Fibroblast of villous mesenchyme (primary cell): ENCODE data around the gene ALAS1. TPM values are rescaled to one million over a fixed set of nuclear protein-coding genes. Genes with fewer than 3 reads are reported as not detected.
A peak's percentile ranks its signal among the peaks of the same experiment; 100 is the strongest.
"Not testable (repeated sequence)": the region's sequence is repeated elsewhere in the genome, so short reads cannot be mapped to it uniquely, and the experiment has no call there.

Experiments
- DNase-seq: peaks from one replicate; pipeline ENCODE4 v3.0.0-alpha.2; 2010; ENCODE audit warnings: low read depth
- H3K4me3 ChIP-seq: 2 replicates; pipeline ENCODE4 v1.5.1; 2011; ENCODE audit warnings: low read depth, mild to moderate bottlenecking, low read length
- total RNA-seq: library from RNA; depleted of rRNA; stranded (reverse); fragments of >200 nt; gene quantifications from 2 replicates; pipeline ENCODE4 v1.2.3, GENCODE V29; 2012
- TF ChIP-seq, protein P1 (sequence below): IDR thresholded peaks from 2 replicates; pipeline ENCODE4 v1.5.1; 2012; ENCODE audit warnings: low read depth, mild to moderate bottlenecking, low read length; ENCODE audit not compliant: insufficient read depth

The ALAS1 gene
- total RNA-seq, 1 donor, result 52.2 TPM

DNA sequence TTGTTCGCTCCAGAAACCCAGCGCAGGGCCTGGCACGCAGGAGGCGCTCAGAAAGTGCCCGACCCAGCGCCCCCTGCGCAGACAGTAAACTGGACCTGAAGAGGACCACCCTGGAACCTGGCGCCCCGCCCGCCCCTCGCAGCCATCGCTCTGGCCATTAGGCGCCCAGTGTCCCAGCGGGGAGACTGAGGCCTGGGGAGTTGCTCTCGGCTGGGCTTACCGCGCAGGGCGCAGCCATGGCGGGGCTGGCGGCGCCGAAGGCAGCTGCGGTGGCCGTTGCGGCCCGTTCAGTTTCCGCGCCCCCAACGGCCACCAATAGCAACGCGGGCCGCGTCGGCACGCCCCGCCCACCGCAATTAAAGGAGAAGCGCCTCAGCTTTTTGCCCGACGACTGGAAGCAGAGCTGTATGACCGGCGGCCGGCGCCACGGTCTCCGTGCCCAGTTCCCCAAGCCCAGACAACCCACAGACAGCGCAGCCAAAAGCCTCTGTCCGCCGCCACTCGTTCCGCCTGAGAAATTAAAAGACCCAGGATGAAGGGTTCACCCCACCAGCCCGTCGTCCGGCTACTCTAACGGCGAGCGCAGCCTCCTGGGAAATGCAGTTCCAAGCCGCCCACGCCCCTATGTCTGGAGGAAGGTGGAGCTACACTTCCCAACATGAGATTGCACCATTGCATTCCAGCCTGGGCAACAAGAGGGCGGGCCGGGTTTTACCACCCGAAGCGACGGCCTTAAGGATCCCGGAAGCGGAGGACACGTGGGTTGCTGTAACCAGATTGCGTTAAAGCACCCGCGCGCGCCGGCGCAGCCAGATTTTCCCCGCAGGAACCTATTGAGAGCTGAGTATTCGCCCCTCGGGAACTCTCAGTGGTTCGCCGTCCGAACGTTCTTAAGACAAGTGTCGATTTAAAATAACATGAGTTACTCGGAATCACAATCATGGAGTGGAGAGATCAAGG is 43.5 kb upstream of the ALAS1 start, which contains the start of gene POC1A:
Gene POC1A, minus strand, starts transcription at position 289 of the 960 bp plus-strand sequence. Its CDS starts 51 bp downstream, at position 238.
- peak; percentile 99 for DNase-seq
- TF ChIP-seq, protein P1, sequence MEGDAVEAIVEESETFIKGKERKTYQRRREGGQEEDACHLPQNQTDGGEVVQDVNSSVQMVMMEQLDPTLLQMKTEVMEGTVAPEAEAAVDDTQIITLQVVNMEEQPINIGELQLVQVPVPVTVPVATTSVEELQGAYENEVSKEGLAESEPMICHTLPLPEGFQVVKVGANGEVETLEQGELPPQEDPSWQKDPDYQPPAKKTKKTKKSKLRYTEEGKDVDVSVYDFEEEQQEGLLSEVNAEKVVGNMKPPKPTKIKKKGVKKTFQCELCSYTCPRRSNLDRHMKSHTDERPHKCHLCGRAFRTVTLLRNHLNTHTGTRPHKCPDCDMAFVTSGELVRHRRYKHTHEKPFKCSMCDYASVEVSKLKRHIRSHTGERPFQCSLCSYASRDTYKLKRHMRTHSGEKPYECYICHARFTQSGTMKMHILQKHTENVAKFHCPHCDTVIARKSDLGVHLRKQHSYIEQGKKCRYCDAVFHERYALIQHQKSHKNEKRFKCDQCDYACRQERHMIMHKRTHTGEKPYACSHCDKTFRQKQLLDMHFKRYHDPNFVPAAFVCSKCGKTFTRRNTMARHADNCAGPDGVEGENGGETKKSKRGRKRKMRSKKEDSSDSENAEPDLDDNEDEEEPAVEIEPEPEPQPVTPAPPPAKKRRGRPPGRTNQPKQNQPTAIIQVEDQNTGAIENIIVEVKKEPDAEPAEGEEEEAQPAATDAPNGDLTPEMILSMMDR, result no peak

DNA sequence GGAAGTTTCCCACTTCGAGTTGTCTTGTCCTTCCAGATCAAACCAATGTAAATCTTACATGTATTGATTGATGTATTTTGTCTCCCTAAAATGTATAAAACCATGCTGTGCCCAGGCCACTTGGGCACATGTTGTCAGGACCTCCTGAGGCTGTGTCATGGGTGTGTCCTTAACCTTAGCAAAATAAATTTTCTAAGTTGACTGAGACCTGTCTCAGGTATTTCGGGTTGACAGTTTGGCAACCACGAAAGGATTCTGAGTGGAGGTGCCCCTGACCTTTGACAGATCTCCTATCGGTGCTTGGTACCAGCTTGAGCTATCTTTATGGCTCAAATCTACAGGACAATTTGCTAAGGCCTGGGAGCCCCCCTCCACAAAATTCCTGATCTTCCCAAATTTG is 42.0 kb upstream of the ALAS1 start:
- no peak overlapping the region for H3K4me3 ChIP-seq
- no peak for DNase-seq
- TF ChIP-seq, protein P1, result no peak

More for the DNA sequence above, 43.5 kb upstream of the ALAS1 start, which contains the start of gene POC1A:
- peak within 1 kb of the TSS; percentile 87 for H3K4me3 ChIP-seq

DNA sequence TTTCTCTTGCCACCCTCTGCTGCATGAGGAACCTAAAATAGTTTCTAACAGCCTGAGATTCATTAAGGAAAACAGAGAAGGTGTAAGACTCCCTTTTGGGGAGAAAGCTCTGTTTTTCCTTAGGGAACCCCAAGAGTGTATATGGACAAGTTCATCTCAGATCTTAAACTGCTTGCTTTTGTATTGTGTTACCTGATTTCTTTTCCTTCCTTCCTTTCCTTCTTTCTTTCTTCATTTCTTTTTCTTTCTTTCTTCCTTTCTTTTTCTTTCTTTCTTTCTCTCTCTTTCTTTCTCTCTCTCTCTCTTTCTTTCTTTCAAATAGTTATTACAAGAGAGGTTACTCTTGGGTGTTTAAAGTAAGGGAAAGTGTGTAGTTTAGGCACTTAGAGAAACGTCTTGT is 38.5 kb upstream of the ALAS1 start:
- no peak for DNase-seq
- TF ChIP-seq, protein P1, result no peak
- H3K4me3 ChIP-seq, result no peak overlapping the region

DNA sequence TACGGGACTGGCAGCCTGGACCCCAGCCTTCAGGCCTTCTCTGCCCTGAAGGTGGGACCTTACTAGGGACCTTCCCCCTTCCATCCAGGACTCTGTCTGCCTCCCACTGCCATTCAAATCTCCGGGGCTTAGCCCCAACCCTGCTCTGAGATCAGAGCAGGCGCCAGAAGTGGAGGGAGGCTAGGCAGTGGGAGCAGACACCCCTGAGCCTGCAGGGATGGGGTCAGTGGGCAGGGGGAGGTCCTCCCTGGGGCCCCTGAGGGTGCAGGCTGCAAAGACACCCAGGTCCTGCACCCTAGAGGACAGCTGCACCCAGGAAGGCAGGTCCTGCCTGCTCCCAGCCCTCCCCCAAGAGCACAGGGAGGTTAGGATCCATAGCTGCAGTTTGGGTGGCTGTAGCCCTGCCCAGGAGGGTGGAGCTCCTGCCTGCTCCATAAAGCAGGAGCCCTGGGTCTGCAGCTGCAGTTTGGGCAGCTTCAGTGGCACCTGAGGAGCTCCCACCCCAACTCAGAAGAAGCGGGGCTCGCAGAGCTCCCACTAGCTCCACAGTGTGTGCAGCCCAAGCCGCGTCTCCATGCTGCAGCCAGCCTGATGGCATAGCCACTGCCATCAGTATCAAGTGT is 35.6 kb upstream of the ALAS1 start:
- no peak for DNase-seq
- TF ChIP-seq, protein P1, result no peak
- no peak overlapping the region for H3K4me3 ChIP-seq

DNA sequence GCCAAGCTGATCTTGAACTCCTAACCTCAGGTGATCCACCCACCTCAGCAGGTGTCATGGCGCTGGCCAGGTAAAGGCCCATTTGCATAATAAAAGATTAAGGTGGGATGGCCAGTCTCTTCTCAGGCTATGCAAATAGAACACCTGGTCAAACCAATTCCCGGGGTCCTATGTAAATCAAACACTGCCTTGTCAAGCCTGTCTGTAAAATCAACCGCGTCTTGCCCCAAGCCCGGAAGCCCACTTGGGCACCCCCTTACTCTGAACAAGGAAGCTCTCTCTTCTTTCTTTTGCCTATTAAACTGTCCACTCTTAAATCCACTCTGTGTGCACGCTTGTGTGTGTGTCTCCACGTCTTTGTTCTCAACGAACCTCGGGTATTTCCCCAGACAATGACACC is 30.7 kb upstream of the ALAS1 start:
- DNase-seq, result no peak
- TF ChIP-seq, protein P1, result no peak
- no peak overlapping the region for H3K4me3 ChIP-seq

DNA sequence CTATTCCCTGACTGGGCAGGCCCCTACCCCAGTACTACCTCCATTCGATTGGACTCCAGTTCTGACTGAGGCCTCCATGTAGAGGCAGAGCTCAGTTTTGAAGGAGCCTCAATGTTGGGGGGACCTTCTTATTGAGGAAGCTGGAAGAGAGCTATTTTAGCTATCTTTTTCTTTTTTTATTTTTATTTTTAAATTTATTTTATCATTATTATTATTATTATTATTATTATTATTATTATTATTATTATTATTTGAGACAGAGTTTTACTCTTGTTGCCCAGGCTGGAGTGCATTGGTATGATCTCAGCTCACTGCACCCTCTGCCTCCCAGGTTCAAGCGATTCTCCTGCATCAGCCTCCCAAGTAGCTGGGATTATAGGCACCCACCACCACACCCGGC is 27.7 kb upstream of the ALAS1 start:
- not testable (repeated sequence) for DNase-seq, H3K4me3 ChIP-seq

DNA sequence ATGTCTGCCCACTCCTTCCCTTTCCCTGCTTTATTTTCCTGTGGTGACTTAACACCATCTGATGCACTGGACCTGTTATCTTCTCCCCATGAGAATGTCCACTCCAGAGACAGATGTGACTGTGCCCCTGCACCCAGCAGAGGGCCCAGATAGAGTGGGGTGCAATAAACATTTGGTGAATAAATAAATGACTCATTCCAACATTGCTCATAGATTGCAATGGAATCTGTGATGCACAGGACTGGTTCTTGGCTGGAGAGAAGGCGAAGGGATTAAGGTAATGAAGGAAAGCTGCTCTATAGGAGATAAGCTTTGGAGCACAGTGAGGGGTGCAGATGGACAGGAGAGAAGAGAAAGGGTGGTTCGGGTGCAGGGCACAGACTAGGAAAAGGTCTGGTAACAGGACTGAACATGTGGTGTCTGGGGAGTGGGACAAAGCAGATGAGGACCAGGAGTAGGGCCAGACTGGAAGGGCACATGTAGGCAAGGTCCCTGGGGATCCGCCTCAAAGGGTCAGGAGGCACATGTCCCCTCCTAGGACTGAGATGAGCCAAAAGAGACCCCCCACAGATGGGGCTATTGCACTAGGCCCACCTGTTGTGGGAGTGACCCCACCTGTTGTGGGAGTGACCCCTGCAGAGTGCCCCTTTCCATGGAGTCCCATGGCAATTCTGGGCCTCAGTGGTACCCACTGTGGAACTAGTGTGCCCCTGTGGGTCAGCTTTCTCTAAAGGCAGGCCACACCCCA is 26.3 kb upstream of the ALAS1 start:
- TF ChIP-seq, protein P1, result peak; percentile 16
- DNase-seq, result peak; percentile 68
- no peak overlapping the region for H3K4me3 ChIP-seq
